DOHH2 (cell line): ENCODE data around the gene ATP10A.

Source experiments
- H3F3A ChIP-seq: fragments of 200-600 bp; sonication (generic), shearing (Covaris generic); 2 replicates; pipeline ENCODE4 v1.6.0; 2016; ENCODE audit warnings: antibody characterized with exemption, mild to moderate bottlenecking; ENCODE audit not compliant: control insufficient read depth, insufficient read depth
- H3K27ac ChIP-seq: fragments of 200-600 bp; sonication (generic); 2 replicates; pipeline ENCODE4 v1.5.1; 2014; ENCODE audit warnings: low read depth, mild to moderate bottlenecking, low read length, moderate library complexity
- H3K27me3 ChIP-seq: fragments of 200-600 bp; sonication (generic); 2 replicates; pipeline ENCODE4 v1.6.1; 2014; ENCODE audit warnings: mild to moderate bottlenecking, low read length, mixed read lengths; ENCODE audit not compliant: control insufficient read depth
- H3K36me3 ChIP-seq: fragments of 200-600 bp; sonication (generic); 2 replicates; pipeline ENCODE4 v1.6.1; 2014; ENCODE audit warnings: mild to moderate bottlenecking, low read length, moderate library complexity, mixed read lengths; ENCODE audit not compliant: control insufficient read depth
- H3K4me1 ChIP-seq: fragments of 200-600 bp; sonication (generic); 2 replicates; pipeline ENCODE4 v1.6.1; 2014; ENCODE audit warnings: mild to moderate bottlenecking, low read length, mixed read lengths; ENCODE audit not compliant: control insufficient read depth
- H3K4me2 ChIP-seq: fragments of 200-600 bp; sonication (generic); 2 replicates; pipeline ENCODE4 v1.6.0; 2014; ENCODE audit warnings: mild to moderate bottlenecking, low read length, moderate library complexity
- H3K4me3 ChIP-seq: fragments of 200-600 bp; sonication (generic); 2 replicates; pipeline ENCODE4 v1.5.1; 2014; ENCODE audit warnings: mild to moderate bottlenecking, low read length, mixed read lengths
- H3K79me2 ChIP-seq: fragments of 200-600 bp; sonication (generic); 2 replicates; pipeline ENCODE4 v1.6.1; 2014; ENCODE audit warnings: mild to moderate bottlenecking, low read length, mixed read lengths; ENCODE audit not compliant: control insufficient read depth
- H3K9me2 ChIP-seq: fragments of 200-600 bp; sonication (generic); replicated peaks from 2 replicates; pipeline ENCODE4 v1.6.1; 2014; ENCODE audit warnings: mild to moderate bottlenecking, low read length, mixed read lengths; ENCODE audit not compliant: control insufficient read depth
- H3K9me3 ChIP-seq: fragments of 200-600 bp; sonication (generic); 2 replicates; pipeline ENCODE4 v1.6.1; 2014; ENCODE audit warnings: antibody characterized with exemption, low read length, mixed read lengths; ENCODE audit not compliant: control insufficient read depth, insufficient read depth
- H4K20me1 ChIP-seq: fragments of 200-600 bp; sonication (generic); 2 replicates; pipeline ENCODE4 v1.6.0; 2014; ENCODE audit warnings: low read depth, mild to moderate bottlenecking, antibody characterized with exemption, low read length, moderate library complexity; ENCODE audit not compliant: control insufficient read depth, insufficient read depth
- EZH2phosphoT487 ChIP-seq: fragments of 200-600 bp; sonication (generic); IDR thresholded peaks from 2 replicates; pipeline ENCODE4 v1.6.1; 2017; ENCODE audit warnings: borderline replicate concordance, mild to moderate bottlenecking, antibody characterized with exemption, low read length, moderate library complexity, mixed read lengths
- TF ChIP-seq, protein P1 (sequence below): fragments of 200-600 bp; sonication (generic); IDR thresholded peaks from one replicate; pipeline ENCODE4 v1.5.1; 2014; ENCODE audit warnings: antibody characterized with exemption, mild to moderate bottlenecking, low read depth, low read length; ENCODE audit not compliant: poor library complexity, severe bottlenecking

ATP10A gene

DNA sequence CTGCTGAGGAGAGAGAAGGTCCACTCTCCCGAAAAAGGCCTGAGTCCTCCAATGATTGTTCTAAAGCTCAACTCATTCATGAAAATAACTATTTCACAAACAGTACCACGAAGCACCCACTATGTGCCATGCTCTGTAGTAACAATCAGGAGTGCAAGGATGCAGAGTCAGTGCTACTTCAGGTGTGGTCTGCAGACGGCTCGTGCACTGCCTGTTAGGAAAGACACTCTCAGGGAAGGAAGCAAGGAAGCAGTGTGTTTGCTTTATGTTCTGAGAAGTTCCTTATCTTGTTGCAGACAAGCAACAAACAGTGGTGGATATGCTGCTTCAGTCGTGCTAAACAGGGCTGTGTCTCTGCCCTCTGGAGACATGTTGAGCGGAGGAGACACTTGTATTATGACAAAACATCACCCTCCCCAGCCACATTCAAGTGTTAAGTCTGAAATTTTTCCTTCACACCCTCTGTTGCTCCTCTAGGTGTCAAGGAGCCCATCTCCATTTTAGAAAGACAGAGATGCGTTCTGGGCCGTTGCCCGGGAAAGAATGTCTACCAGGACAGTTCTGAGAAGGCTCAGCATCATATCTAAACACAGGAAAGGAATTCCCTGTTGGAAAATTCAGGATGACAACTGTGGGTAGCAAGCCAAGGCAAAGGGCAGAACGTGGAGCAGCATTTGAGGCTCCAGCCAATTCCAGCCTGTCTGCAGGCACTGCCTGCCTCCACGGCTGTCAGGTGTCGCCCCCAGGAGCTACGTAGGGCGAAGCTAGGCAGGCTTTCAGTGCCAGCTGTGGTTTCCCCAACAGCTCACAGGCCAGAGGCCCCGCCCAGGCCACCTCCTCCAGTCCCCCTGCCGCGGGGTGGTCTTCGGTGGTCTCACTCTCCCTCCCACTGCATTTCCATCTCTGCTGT, 13.4 kb upstream of the ATP10A start:
- TF ChIP-seq, protein P1, sequence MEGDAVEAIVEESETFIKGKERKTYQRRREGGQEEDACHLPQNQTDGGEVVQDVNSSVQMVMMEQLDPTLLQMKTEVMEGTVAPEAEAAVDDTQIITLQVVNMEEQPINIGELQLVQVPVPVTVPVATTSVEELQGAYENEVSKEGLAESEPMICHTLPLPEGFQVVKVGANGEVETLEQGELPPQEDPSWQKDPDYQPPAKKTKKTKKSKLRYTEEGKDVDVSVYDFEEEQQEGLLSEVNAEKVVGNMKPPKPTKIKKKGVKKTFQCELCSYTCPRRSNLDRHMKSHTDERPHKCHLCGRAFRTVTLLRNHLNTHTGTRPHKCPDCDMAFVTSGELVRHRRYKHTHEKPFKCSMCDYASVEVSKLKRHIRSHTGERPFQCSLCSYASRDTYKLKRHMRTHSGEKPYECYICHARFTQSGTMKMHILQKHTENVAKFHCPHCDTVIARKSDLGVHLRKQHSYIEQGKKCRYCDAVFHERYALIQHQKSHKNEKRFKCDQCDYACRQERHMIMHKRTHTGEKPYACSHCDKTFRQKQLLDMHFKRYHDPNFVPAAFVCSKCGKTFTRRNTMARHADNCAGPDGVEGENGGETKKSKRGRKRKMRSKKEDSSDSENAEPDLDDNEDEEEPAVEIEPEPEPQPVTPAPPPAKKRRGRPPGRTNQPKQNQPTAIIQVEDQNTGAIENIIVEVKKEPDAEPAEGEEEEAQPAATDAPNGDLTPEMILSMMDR = no peak
- no peak for TF ChIP-seq EZH2phosphoT487
- H3K36me3 ChIP-seq = no peaks in the 10 kb centered on the region
- peaks cover 16% of the 10 kb centered on the region; the same call in 1 of the 2 replicates for H3K9me3 ChIP-seq
- no peaks in the 10 kb centered on the region for H4K20me1 ChIP-seq
- no peak overlapping the region for H3K4me2 ChIP-seq
- no peaks in the 10 kb centered on the region for H3F3A ChIP-seq
- no peaks in the 10 kb centered on the region for H3K9me2 ChIP-seq
- H3K27ac ChIP-seq = no peak overlapping the region
- H3K4me3 ChIP-seq = no peak overlapping the region
- H3K27me3 ChIP-seq = no peaks in the 10 kb centered on the region
- no peaks in the 10 kb centered on the region for H3K79me2 ChIP-seq
- H3K4me1 ChIP-seq = no peaks in the 10 kb centered on the region

- Histone ChIP-seq H3K4me3 (no peak overlapping the region), H3K4me1 (no peaks in the 10 kb centered on the region), H3K9me3 (peaks cover 16% of the 10 kb centered on the region; the same call in 1 of the 2 replicates), H3K9me2 (no peaks in the 10 kb centered on the region), H3K27ac (no peak overlapping the region), H3K27me3 (no peaks in the 10 kb centered on the region), H3K36me3 (no peaks in the 10 kb centered on the region), H4K20me1 (no peaks in the 10 kb centered on the region), H3K4me2 (no peak overlapping the region), H3F3A (no peaks in the 10 kb centered on the region), H3K79me2 (no peaks in the 10 kb centered on the region)
- TF ChIP-seq, protein P1 = no peak
- TF ChIP-seq EZH2phosphoT487 = no peak
Observed at GRCh38 chr15:25875566-25875965, 12.4 kb upstream of the ATP10A start.

GRCh38 chr15:25874379-25874778, 11.3 kb upstream of the ATP10A start:
- Histone ChIP-seq H3K9me3 (peaks cover 10% of the 10 kb centered on the region; the same call in 1 of the 2 replicates), H3K27ac (no peak overlapping the region)

More at GRCh38 chr15:25874379-25874778, 11.3 kb upstream of the ATP10A start:
- Histone ChIP-seq H3K27me3 (no peaks in the 10 kb centered on the region), H3K79me2 (no peaks in the 10 kb centered on the region), H3K4me2 (no peak overlapping the region), H3K9me2 (no peaks in the 10 kb centered on the region), H3F3A (no peaks in the 10 kb centered on the region), H3K4me3 (no peak overlapping the region), H3K36me3 (no peaks in the 10 kb centered on the region), H3K4me1 (no peaks in the 10 kb centered on the region), H4K20me1 (no peaks in the 10 kb centered on the region)
- TF ChIP-seq, protein P1 = no peak
- no peak for TF ChIP-seq EZH2phosphoT487
